Naive B cell (primary cell): Measurements from ENCODE around the gene MBL2. TPM values are rescaled to one million over a fixed set of nuclear protein-coding genes. Genes with fewer than 3 reads are reported as not detected.

Source experiments
- ATAC-seq, 2 donors: fragments of 150-1000 bp; cut with Tn5 transposase; 2 replicates each; pipeline ENCODE4 v1.10.0; 2021; ENCODE audit warnings: low read depth in 2 of 2, mild to moderate bottlenecking in 2 of 2, moderate library complexity in 2 of 2
- DNase-seq: peaks from one replicate; pipeline ENCODE4 v3.0.0; 2022
- H3K27ac Mint-ChIP-seq, 6 donors: one replicate each; pipeline ENCODE4 v1.8.0; 2020 to 2022; ENCODE audit warnings: mild to moderate bottlenecking in 6 of 6, mixed read lengths in 6 of 6, moderate library complexity in 5 of 6, inconsistent platforms in 2 of 6
- H3K27me3 Mint-ChIP-seq, 3 donors: one replicate each; pipeline ENCODE4 v1.8.0; 2021 to 2022; ENCODE audit warnings: mixed read lengths in 3 of 3, mild to moderate bottlenecking in 1 of 3
- H3K36me3 Mint-ChIP-seq, 2 donors: one replicate each; pipeline ENCODE4 v1.8.0; 2020 to 2022; ENCODE audit warnings: mixed read lengths in 2 of 2, inconsistent platforms in 1 of 2, mild to moderate bottlenecking in 1 of 2
- H3K4me1 Mint-ChIP-seq, 3 donors: one replicate each; pipeline ENCODE4 v1.8.0; 2020 to 2022; ENCODE audit warnings: mixed read lengths in 3 of 3, inconsistent platforms in 1 of 3, mild to moderate bottlenecking in 1 of 3, moderate library complexity in 1 of 3
- H3K4me3 Mint-ChIP-seq, 8 donors: one replicate each; pipeline ENCODE4 v1.8.0; 2020 to 2022; ENCODE audit warnings: mild to moderate bottlenecking in 8 of 8, mixed read lengths in 8 of 8, moderate library complexity in 8 of 8, inconsistent platforms in 2 of 8
- H3K9me3 Mint-ChIP-seq, 7 donors: one replicate each; pipeline ENCODE4 v1.8.0; 2020 to 2022; ENCODE audit warnings: mixed read lengths in 7 of 7, mild to moderate bottlenecking in 5 of 7, inconsistent platforms in 2 of 7, moderate library complexity in 1 of 7
- polyA plus RNA-seq, 6 donors: library from polyadenylated mRNA; unstranded; fragments of 300-500 nt; fragmentation: Illumina TruSeq; gene quantifications; one replicate each; pipeline ENCODE4 v1.2.3, GENCODE V29; 2021; ENCODE audit warnings: low read depth in 6 of 6

Gene MBL2
- polyA plus RNA-seq, 6 donors from 2014 or later: not detected

DNA sequence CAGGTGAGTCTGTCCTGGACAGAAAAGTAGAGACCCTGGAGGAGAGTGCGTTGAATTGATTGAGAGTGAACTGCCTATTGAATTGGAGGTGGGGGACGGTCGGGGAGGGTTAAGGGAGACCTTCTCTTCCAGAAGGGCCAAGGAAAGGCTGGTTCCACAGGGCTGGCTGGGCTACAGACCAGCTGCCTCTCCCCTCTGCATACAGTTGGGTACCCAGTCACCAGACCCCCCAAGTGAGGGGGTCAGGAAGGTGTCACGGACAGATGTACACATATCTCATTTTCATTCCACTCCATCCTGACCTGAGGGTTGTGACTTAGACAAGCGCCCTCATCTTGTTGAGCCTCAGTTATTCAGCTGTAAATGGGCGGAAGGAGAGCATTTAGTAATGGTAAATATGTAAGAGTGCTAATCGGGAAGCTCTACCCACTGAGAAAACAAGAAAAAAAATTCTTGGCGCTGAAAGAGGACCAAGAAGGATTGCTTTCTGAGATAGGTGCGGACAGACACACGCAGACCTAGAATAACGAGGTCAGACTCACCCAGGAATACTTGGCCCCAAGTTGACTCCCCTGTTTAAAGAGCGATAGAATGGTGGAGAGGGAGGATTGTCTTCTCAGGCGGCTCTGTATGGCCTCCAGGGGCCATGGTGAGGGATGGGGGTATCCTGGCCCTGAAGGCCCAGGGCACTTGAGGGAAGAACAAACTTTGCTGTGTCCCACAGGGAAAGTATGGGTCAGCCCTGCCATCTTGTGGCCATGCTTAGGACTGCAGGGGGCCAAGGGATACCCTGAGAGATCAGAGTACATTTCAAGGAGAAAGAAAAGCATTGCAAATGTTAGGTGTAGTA, 7.2 kb upstream of the MBL2 start:
- H3K36me3 Mint-ChIP-seq: no peaks in the 10 kb centered on the region
- DNase-seq (peak; percentile 6), ATAC-seq (peak in 1 of 2 donors; percentile 49)
- no peak overlapping the region for H3K4me3 Mint-ChIP-seq
- H3K4me1 Mint-ChIP-seq: no peaks in the 10 kb centered on the region
- H3K27me3 Mint-ChIP-seq: peaks cover 0 to 7% (median 4%) of the 10 kb centered on the region in 3 donors
- no peaks in the 10 kb centered on the region for H3K9me3 Mint-ChIP-seq
- H3K27ac Mint-ChIP-seq: no peak overlapping the region

DNA sequence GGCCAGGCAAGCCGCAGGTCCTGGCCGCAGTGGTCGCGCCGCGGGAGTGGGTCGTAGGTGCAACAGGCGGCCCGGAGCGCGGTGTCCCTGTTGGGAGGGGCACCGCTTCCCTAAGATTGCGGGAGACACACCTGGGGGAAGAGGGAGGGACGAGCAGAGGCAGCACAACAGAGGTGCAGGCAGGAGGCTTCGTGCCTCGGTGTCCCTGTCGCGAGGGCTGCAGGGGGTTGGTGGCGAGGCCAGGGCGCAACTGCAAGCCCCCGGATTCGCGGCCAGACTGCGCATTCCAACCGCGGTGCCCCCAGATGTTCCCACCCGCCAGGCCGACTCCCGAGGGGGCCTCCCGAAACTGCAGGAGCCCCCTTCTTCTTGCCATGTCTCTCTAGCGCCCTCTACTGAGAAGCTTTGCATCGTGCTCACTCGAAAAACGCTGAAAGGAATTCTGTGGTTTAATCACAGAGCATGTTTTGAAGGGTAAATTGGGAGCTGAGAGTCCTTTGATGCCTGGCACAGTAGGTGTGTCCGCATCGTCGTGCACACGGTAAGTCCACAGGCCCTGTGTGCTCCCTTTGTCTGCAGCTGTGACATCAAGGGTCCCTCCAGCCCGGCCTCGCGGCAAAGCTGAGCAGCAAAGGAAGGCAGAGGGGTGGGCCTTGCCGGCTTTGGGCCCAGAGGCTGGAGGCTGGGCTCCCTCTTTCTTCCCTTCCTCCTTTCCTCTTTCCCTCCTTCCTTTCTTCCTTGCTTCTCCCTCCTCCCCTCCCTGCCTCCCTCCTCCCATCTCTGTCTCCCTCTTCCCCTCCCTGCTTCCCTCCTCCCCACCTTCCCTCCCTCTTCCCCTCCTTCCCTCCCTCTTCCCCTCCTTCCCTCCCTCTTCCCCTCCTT, 6.2 kb upstream of the MBL2 start:
- ATAC-seq (no peak), DNase-seq (no peak)
- H3K4me1 Mint-ChIP-seq: no peaks in the 10 kb centered on the region
- H3K36me3 Mint-ChIP-seq: no peaks in the 10 kb centered on the region
- no peak overlapping the region for H3K27ac Mint-ChIP-seq
- no peak overlapping the region for H3K4me3 Mint-ChIP-seq
- no peaks in the 10 kb centered on the region for H3K9me3 Mint-ChIP-seq
- peaks cover 0 to 7% (median 4%) of the 10 kb centered on the region in 3 donors for H3K27me3 Mint-ChIP-seq

DNA sequence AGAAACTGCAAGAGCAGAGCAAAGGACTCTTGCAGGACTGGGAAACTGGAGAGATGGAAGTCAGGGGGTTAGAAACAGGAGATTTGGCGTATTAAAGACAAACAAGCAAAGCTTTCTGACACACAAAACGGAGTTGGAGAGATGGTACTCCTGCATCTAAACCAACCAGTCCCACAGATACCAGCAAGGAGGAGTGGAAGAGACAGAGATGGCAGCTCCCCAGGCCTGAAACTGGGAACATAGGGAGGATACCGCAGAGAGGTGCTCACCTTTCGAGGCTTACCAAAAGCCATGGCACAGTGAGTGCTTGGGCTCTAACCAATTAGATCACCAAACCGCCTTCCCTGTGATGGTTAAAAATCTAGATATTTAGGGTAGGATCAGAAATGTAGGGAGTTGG, 4.8 kb upstream of the MBL2 start:
- DNase-seq (no peak), ATAC-seq (no peak)
- Mint-ChIP-seq H3K4me3 (no peak overlapping the region), H3K9me3 (no peaks in the 10 kb centered on the region), H3K27me3 (peaks cover 0 to 7% (median 4%) of the 10 kb centered on the region in 3 donors), H3K4me1 (no peaks in the 10 kb centered on the region), H3K27ac (no peak overlapping the region), H3K36me3 (no peaks in the 10 kb centered on the region)

DNA sequence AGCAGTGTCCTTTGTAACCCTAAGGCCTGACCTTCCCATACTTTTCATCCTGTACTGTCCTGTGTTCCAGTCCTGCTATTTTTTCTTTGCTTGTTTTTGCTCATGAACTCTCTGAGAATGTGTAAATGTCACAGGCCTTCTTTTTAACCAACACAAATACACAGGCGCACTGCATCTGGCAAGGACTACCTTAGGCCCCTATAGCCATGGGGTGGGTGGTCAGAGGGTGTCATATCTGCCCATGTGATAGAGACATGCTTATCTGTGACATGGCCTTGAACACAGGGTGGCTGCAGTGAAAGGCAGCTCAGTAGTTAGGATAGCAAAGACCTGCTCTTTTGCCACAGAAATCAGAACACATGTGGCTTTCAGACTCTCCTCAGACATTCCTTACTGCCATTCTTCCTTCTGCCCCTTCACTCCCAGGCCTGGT, 3.9 kb upstream of the MBL2 start:
- ATAC-seq: no peak
- Mint-ChIP-seq H3K36me3 (no peaks in the 10 kb centered on the region), H3K4me1 (no peaks in the 10 kb centered on the region), H3K4me3 (no peak overlapping the region), H3K9me3 (no peaks in the 10 kb centered on the region), H3K27ac (no peak overlapping the region), H3K27me3 (peaks cover 0 to 7% (median 4%) of the 10 kb centered on the region in 3 donors)
- no peak for DNase-seq

DNA sequence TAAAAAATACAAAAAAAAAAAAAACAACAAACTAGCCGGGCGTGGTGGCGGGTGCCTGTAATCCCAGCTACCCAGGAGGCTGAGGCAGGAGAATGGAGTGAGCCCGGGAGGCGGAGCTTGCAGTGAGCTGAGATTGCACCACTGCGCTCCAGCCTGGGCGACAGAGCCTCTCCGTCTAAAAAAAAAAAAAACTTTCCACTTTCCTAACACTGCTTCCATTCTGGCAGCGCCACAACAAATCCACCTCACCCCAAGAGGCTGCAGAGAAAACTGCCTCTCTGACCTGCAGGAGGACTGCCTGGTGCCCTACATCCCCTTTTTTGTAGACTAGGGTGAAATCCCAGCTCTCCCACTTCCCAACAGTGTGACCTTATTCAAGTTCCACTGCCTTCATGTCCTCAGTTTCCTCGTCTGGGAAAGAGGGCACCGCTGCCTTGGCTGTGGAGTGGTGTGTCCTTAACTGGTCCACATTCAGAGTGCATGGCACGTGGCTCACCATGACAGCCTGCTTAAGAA, 2.6 kb upstream of the MBL2 start:
- ATAC-seq (no peak), DNase-seq (no peak)
- Mint-ChIP-seq H3K9me3 (no peaks in the 10 kb centered on the region), H3K27me3 (peaks cover 0 to 7% (median 4%) of the 10 kb centered on the region in 3 donors), H3K4me1 (no peaks in the 10 kb centered on the region), H3K36me3 (no peaks in the 10 kb centered on the region), H3K4me3 (no peak overlapping the region), H3K27ac (no peak overlapping the region)

DNA sequence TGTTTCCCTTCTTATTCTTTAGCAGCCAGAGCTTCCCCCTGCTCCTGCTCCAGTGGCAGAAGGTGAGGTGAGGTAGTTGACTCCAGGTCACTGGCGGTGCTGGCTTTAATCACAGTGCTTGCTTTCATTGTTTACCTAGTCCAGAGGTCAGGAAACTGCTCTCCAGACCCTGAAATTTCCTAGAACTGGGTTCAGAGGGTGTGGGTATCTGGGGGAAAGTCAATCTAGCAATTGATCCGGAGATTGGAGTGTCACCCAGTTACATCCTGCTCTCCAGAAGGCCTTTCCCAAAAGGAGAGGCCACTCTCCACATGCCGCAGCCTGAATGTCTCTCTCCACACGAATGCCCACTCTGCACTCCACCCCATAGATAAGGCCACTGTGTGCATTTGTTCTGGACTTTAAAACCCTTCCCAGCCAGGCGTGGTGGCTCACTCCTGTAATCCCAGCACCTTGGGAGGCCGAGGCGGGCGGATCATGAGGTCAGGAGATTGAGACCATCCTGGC, 2.1 kb upstream of the MBL2 start:
- H3K36me3 Mint-ChIP-seq: no peaks in the 10 kb centered on the region
- no peak for DNase-seq
- H3K9me3 Mint-ChIP-seq: no peaks in the 10 kb centered on the region
- H3K27ac Mint-ChIP-seq: no peak overlapping the region
- peaks cover 0 to 3% (median 0%) of the 10 kb centered on the region in 3 donors for H3K27me3 Mint-ChIP-seq
- no peaks in the 10 kb centered on the region for H3K4me1 Mint-ChIP-seq
- no peak overlapping the region for H3K4me3 Mint-ChIP-seq
- no peak for ATAC-seq

DNA sequence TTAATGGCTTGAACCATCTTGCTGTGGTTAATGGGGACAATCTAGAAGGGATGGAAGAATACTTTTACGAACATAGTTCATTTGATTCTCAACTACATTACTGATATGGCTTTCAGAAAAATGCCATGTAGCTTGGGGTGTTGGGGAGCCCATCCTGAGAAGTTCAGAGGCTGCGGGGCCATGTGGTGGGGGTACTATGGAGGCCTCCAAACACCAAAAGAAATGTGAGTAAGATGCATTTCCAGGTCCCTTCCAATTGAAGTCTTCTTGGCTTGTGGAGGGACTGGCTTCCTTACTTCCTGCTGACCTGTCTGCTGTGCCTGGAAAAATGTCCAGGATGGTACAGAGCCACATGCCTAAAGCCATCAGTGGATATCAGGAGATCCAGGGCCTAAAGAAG, 1.6 kb upstream of the MBL2 start:
- no peak for ATAC-seq
- Mint-ChIP-seq H3K4me3 (no peak overlapping the region), H3K27me3 (no peaks in the 10 kb centered on the region), H3K9me3 (no peaks in the 10 kb centered on the region), H3K27ac (no peak overlapping the region), H3K4me1 (no peaks in the 10 kb centered on the region), H3K36me3 (no peaks in the 10 kb centered on the region)
- DNase-seq: no peak

DNA sequence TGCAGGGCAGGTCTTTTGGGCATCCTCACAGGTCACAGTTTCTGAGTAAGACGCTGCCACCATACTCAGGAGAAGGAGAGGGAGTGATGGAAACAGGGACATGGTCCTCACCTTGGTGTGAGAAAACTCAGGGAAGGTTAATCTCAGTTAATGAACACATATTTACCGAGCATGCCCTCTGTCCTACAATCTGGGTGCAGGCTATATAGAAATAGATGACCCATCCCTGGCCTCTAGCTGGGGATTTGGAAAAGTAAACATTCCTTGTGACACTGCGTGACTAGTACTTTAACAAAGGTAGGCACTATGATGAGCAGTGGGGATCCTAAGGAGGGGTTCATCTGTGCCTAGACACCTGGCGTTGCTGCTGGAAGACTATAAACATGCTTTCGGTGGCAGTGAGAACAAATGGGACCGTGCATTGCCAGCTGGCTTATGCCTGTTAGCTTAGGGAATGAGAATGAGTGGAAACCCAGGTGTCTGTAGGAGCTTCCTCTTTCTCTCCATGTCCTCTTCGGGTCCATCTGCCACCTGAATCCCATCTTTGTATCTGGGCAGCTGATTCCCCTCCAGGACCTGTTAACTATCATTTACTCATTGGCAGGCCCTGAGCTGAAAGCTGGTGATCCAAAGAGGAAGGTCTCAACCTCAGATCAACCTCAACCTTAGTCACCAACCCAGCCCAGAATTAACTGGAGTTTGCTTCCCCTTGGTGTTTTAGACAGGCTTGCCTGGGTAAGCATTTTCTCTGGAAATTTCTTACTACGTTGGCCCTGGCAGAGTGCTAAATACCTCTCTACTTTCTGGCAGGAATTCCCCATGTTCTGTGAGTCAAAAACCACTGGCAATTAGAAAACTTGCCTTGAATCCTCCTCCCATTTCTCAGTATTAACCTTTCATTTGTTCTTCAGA, 794 bp downstream of the MBL2 start:
- no peaks in the 10 kb centered on the region for H3K9me3 Mint-ChIP-seq
- ATAC-seq: no peak
- no peaks in the 10 kb centered on the region for H3K36me3 Mint-ChIP-seq
- no peak overlapping the region for H3K4me3 Mint-ChIP-seq
- no peak overlapping the region for H3K27ac Mint-ChIP-seq
- no peaks in the 10 kb centered on the region for H3K4me1 Mint-ChIP-seq
- no peak for DNase-seq
- H3K27me3 Mint-ChIP-seq: no peaks in the 10 kb centered on the region

DNA sequence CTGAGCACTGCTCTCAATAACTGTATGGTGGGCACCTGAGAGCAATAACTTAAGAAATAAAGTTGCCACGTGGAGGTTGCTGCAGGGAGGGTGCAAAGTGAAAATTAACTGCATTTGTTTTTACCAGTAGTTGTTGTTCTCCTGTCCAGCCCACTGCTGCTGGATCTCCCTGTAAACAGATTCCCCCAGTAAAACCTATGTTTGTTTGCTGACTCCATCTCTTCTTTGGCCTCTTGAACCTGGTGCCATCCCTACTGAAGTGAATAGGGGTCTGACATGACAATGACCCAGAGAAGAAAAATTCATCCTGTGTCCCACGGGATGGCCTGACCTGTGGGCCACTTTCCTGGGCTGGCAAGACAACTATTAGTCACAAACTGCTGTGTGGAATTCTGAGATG, 1.7 kb downstream of the MBL2 start:
- no peak overlapping the region for H3K4me3 Mint-ChIP-seq
- H3K27me3 Mint-ChIP-seq: no peaks in the 10 kb centered on the region
- ATAC-seq (no peak), DNase-seq (no peak)
- H3K27ac Mint-ChIP-seq: peak overlapping the region in 1 of 6 donors; percentile 49
- H3K36me3 Mint-ChIP-seq: no peaks in the 10 kb centered on the region
- H3K9me3 Mint-ChIP-seq: no peaks in the 10 kb centered on the region
- H3K4me1 Mint-ChIP-seq: no peaks in the 10 kb centered on the region

DNA sequence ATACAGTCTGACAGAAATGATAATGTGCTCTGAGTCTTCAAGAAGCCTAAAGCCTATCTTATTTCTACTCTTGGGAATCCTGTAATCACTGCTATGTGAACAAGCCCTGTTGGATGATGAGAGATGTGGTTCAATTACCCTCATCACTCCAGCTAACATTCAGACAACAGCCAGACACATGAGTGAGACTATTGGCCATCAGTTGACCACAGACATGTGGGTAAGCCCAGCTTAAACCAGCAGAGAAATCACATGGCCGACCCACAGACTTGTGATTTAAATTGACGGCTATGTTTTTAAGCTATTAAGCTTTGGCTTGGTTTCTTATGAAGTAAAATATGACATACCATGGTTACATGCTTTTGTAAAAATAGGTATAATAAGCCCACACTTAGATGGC, 2.6 kb downstream of the MBL2 start:
- ATAC-seq: no peak
- no peaks in the 10 kb centered on the region for H3K9me3 Mint-ChIP-seq
- H3K4me1 Mint-ChIP-seq: no peaks in the 10 kb centered on the region
- no peak overlapping the region for H3K27ac Mint-ChIP-seq
- no peaks in the 10 kb centered on the region for H3K27me3 Mint-ChIP-seq
- no peak for DNase-seq
- no peaks in the 10 kb centered on the region for H3K36me3 Mint-ChIP-seq
- no peak overlapping the region for H3K4me3 Mint-ChIP-seq

DNA sequence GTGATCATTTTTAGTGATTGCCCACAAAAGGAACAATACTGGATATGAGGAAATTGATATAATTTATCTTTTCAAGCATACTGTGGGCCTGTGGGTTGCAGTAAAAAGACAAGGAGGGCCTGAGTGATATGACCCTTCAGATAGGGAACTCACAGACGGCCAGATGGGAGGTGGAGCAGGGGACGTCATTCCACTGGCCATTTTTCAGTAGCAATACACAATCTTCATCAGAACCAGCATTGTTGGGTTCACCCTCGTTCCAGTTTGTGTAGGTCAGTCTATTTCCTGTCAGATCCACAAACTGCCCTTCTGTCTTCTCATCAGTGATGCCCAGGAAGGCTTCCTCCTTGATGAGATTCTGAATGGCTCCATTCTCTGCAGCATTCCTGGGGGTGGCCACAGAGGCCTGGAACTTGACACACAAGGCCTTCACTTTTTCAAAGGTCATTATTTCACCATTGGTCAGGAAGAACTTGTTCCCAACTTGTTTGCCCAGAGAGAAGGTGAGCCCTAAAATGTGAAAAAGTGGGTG, 4.5 kb downstream of the MBL2 start:
- H3K4me3 Mint-ChIP-seq: no peak overlapping the region
- no peak for DNase-seq
- no peak for ATAC-seq
- no peaks in the 10 kb centered on the region for H3K9me3 Mint-ChIP-seq
- no peaks in the 10 kb centered on the region for H3K4me1 Mint-ChIP-seq
- no peaks in the 10 kb centered on the region for H3K27me3 Mint-ChIP-seq
- H3K27ac Mint-ChIP-seq: no peak overlapping the region
- no peaks in the 10 kb centered on the region for H3K36me3 Mint-ChIP-seq

DNA sequence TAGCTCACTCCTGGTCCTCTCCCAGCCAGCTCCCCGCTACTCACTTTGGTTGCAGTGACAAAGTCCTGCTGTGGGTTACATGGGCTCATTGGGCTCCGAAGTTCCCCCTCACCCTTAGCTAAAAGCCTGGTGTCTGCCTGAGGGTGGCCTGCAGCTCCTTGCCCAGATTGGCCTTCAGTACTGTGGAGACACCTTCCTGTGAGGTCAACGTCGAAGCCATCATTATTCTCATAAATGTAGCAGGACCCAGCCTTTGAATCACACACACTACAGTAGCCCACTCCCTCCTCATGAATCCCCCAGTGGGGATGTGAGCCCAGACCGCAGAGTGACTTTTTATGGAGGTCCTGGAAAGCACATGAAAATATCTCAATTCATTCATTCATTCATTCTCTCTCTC, 10.5 kb downstream of the MBL2 start:
- H3K4me3 Mint-ChIP-seq: no peak overlapping the region
- H3K4me1 Mint-ChIP-seq: no peaks in the 10 kb centered on the region
- no peaks in the 10 kb centered on the region for H3K36me3 Mint-ChIP-seq
- DNase-seq (no peak), ATAC-seq (no peak)
- H3K9me3 Mint-ChIP-seq: peaks cover 0 to 4% (median 0%) of the 10 kb centered on the region in 7 donors
- H3K27me3 Mint-ChIP-seq: no peaks in the 10 kb centered on the region
- H3K27ac Mint-ChIP-seq: peak overlapping the region in 1 of 6 donors; percentile 1

DNA sequence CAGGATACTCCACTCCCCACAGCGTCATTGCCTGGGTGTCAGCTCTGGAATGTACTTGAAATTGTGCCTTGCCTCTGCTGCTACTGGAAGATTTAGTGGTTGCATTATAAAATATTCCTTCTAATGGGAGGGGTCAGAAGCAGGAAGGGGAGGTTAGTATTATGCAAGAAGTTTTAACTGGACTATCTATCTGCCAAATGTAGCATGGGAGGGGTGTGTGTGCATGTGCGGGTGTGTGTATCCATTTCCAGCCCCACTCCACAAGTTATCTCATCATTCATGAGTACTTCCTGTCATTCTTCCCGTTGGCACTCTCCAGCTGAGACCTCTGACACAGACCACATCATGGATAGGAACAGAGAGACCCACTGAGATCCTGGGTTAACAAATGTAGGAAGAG, 13.4 kb downstream of the MBL2 start:
- H3K4me3 Mint-ChIP-seq: no peak overlapping the region
- DNase-seq (no peak), ATAC-seq (no peak)
- no peaks in the 10 kb centered on the region for H3K4me1 Mint-ChIP-seq
- no peaks in the 10 kb centered on the region for H3K27me3 Mint-ChIP-seq
- H3K27ac Mint-ChIP-seq: no peak overlapping the region
- no peaks in the 10 kb centered on the region for H3K36me3 Mint-ChIP-seq
- H3K9me3 Mint-ChIP-seq: peaks cover 0 to 4% (median 0%) of the 10 kb centered on the region in 7 donors
